HCT116 (cell line): ENCODE results near the gene RUFY2. TPM values are rescaled to one million over a fixed set of nuclear protein-coding genes. Genes with fewer than 3 reads are reported as not detected.

Experiments used
- ATAC-seq: fragments of 200-7000 bp; cut with Tn5 transposase; 2 replicates; pipeline ENCODE4 v1.9.1; 2020; ENCODE audit warnings: mild to moderate bottlenecking, moderate library complexity
- BruUV-seq: library from RNA; stranded (reverse); fragments of 400-500 nt; replicated peaks from 2 replicates; lab custom pipeline; 2021; lab: Mats Ljungman, UMichigan
- CTCF ChIA-PET: fragments of 300-600 bp; sonication (Branson Sonifier 250); formaldehyde crosslinking; loops from one replicate; lab custom pipeline; 2021; ENCODE audit warnings: antibody characterized with exemption; lab: Charles Lee
- POLR2A ChIA-PET: fragments of 300-600, 350-600 bp; sonication (Branson Sonifier 250); formaldehyde crosslinking; loops from one replicate; lab custom pipeline; 2021; ENCODE audit warnings: antibody characterized with exemption; lab: Charles Lee
- RAD21 ChIA-PET, 2 experiments: fragments of 300-600 bp; sonication (Branson Sonifier 250); formaldehyde crosslinking; loops; one replicate each; lab custom pipeline; 2023; ENCODE audit warnings: low total read pairs in 2 of 2; ENCODE audit not compliant: uncharacterized antibody in 2 of 2, unreplicated experiment in 2 of 2, low non-redundant PET in 1 of 2; lab: Charles Lee
- DNase-seq: peaks from one replicate; pipeline ENCODE4 v3.0.0-alpha.2; 2010; ENCODE audit warnings: low read depth, low spot score
- H2AFZ ChIP-seq: fragments of 200-600 bp; shearing (Covaris generic), sonication (generic); 2 replicates; pipeline ENCODE4 v1.6.1; 2017; ENCODE audit warnings: low read depth, mixed run types, mixed read lengths, antibody characterized with exemption, low read length; ENCODE audit not compliant: poor library complexity, severe bottlenecking
- H3K27ac ChIP-seq: 2 replicates; pipeline ENCODE4 v1.5.1; 2012; ENCODE audit warnings: low read depth, low read length
- H3K27me3 ChIP-seq: fragments of 200-600 bp; sonication (generic); 2 replicates; pipeline ENCODE4 v1.6.1; 2016; ENCODE audit warnings: mixed run types, low read length, mixed read lengths; ENCODE audit not compliant: insufficient read depth
- H3K36me3 ChIP-seq, 2 experiments: fragments of 200-500 bp in 1 of 2; fragments of 200-600 bp in 1 of 2; sonication (Bioruptor generic) in 1 of 2; sonication (generic) in 1 of 2; 2 replicates each; pipeline versions ENCODE4 v1.5.1 to v1.6.1; 2014 to 2016; ENCODE audit warnings: low read length in 2 of 2, inconsistent platforms in 1 of 2, mixed read lengths in 1 of 2, mixed run types in 1 of 2; ENCODE audit not compliant: insufficient read depth in 2 of 2, control insufficient read depth in 1 of 2
- H3K4me1 ChIP-seq, 2 experiments: fragments of 200-600 bp in 1 of 2; sonication (generic) in 1 of 2; 2 replicates each; pipeline versions ENCODE4 v1.5.1 to v1.6.1; 2012 to 2017; ENCODE audit warnings: low read length in 2 of 2, inconsistent platforms in 1 of 2, mild to moderate bottlenecking in 1 of 2, mixed read lengths in 1 of 2, mixed run types in 1 of 2, moderate library complexity in 1 of 2; ENCODE audit not compliant: insufficient read depth in 2 of 2, control insufficient read depth in 1 of 2
- H3K4me2 ChIP-seq: fragments of 200-600 bp; sonication (generic); 2 replicates; pipeline ENCODE4 v1.6.1; 2017; ENCODE audit warnings: mixed run types, low read length, mixed read lengths
- H3K4me3 ChIP-seq, 2 experiments: fragments of 200-600 bp in 1 of 2; sonication (generic) in 1 of 2; replicated peaks in 1 of 2; 2 replicates each; pipeline ENCODE4 v1.5.1; 2011 to 2016; ENCODE audit warnings: low read length in 2 of 2, control low read depth in 1 of 2, low read depth in 1 of 2, mild to moderate bottlenecking in 1 of 2, mixed read lengths in 1 of 2, mixed run types in 1 of 2
- H3K79me2 ChIP-seq: fragments of 200-600 bp; sonication (generic); 2 replicates; pipeline ENCODE4 v1.6.1; 2017; ENCODE audit warnings: mild to moderate bottlenecking, mixed run types, low read length, moderate library complexity, mixed read lengths; ENCODE audit not compliant: insufficient read depth
- H3K9ac ChIP-seq: fragments of 200-600 bp; sonication (generic); 2 replicates; pipeline ENCODE4 v1.6.1; 2016; ENCODE audit warnings: low read length, mixed read lengths
- H3K9me2 ChIP-seq: fragments of 200-600 bp; sonication (generic), shearing (Covaris generic); 2 replicates; pipeline ENCODE4 v1.6.1; 2017; ENCODE audit warnings: mixed run types, mild to moderate bottlenecking, moderate library complexity; ENCODE audit not compliant: insufficient read depth
- H3K9me3 ChIP-seq, 2 experiments: fragments of 200-500 bp in 1 of 2; fragments of 200-600 bp in 1 of 2; sonication (Bioruptor generic) in 1 of 2; sonication (generic) in 1 of 2; 2 replicates each; pipeline ENCODE4 v1.6.1; 2014 to 2017; ENCODE audit warnings: low read length in 2 of 2, mixed read lengths in 2 of 2, inconsistent platforms in 1 of 2, low read depth in 1 of 2, mild to moderate bottlenecking in 1 of 2, mixed run types in 1 of 2, moderate library complexity in 1 of 2; ENCODE audit not compliant: control insufficient read depth in 1 of 2, insufficient read depth in 1 of 2
- H4K20me1 ChIP-seq: fragments of 200-600 bp; sonication (generic), shearing (Covaris generic); 2 replicates; pipeline ENCODE4 v1.6.1; 2017; ENCODE audit warnings: mixed run types, mild to moderate bottlenecking, moderate library complexity; ENCODE audit not compliant: insufficient read depth
- CBX3 ChIP-seq: IDR thresholded peaks from 2 replicates; pipeline ENCODE4 v1.6.1; 2012; ENCODE audit warnings: low read depth
- CEBPB ChIP-seq: IDR thresholded peaks from 2 replicates; pipeline ENCODE4 v1.6.1; 2012; ENCODE audit warnings: low read depth
- EGR1 ChIP-seq: IDR thresholded peaks from 2 replicates; pipeline ENCODE4 v1.6.1; 2012; ENCODE audit warnings: low read depth
- ELF1 ChIP-seq: IDR thresholded peaks from 2 replicates; pipeline ENCODE4 v1.6.1; 2012; ENCODE audit warnings: low read depth, borderline replicate concordance
- EZH2 ChIP-seq: fragments of 200-600 bp; sonication (generic); IDR thresholded peaks from 2 replicates; pipeline ENCODE4 v1.6.1; 2017; ENCODE audit warnings: antibody characterized with exemption, mixed run types
- FOSL1 ChIP-seq: IDR thresholded peaks from 2 replicates; pipeline ENCODE4 v1.6.1; 2012; ENCODE audit warnings: low read depth
- JUND ChIP-seq: IDR thresholded peaks from 2 replicates; pipeline ENCODE4 v1.6.1; 2012
- MAX ChIP-seq: IDR thresholded peaks from 2 replicates; pipeline ENCODE4 v1.6.1; 2012
- POLR2A ChIP-seq: IDR thresholded peaks from 2 replicates; pipeline ENCODE4 v1.7.0; 2011; ENCODE audit warnings: borderline replicate concordance; ENCODE audit not compliant: insufficient read depth, insufficient read length; ENCODE audit errors: extremely low read depth
- SP1 ChIP-seq: IDR thresholded peaks from 2 replicates; pipeline ENCODE4 v1.6.1; 2012; ENCODE audit warnings: low read depth
- TCF7L2 ChIP-seq: IDR thresholded peaks from 2 replicates; pipeline ENCODE4 v1.7.0; 2011; ENCODE audit warnings: borderline replicate concordance, inconsistent platforms; ENCODE audit not compliant: insufficient read depth, insufficient read length; ENCODE audit errors: extremely low read depth
- ZBTB33 ChIP-seq: IDR thresholded peaks from 2 replicates; pipeline ENCODE4 v1.6.1; 2011; ENCODE audit warnings: mild to moderate bottlenecking, low read length, moderate library complexity; ENCODE audit not compliant: insufficient replicate concordance; ENCODE audit errors: extremely low read depth
- intact Hi-C: fragments of 100-400 bp; cut with micrococcal nuclease; formaldehyde crosslinking; loops from 2 replicates; pipeline ENCODE4 v1.10.0; 2022
- total RNA-seq: library from RNA; stranded (reverse); gene quantifications from one replicate; pipeline ENCODE4 v1.2.1, GENCODE V29; 2021; ENCODE audit not compliant: unreplicated experiment
- TF ChIP-seq, protein P1 (sequence below), 3 experiments: fragments of 200-600 bp in 1 of 3; sonication (generic) in 1 of 3; IDR thresholded peaks in 2 of 3; conservative IDR thresholded peaks in 1 of 3; 2 replicates each; pipeline ENCODE4 v1.5.1; 2012 to 2017; ENCODE audit warnings: low read depth in 2 of 3, low read length in 2 of 3, antibody characterized with exemption in 1 of 3, borderline replicate concordance in 1 of 3, control low read depth in 1 of 3, mild to moderate bottlenecking in 1 of 3, mixed read lengths in 1 of 3, mixed run types in 1 of 3, moderate library complexity in 1 of 3; ENCODE audit not compliant: insufficient read depth in 1 of 3

Gene RUFY2
- total RNA-seq, 1 experiment from 2014 or later, result 13.0 TPM

DNA sequence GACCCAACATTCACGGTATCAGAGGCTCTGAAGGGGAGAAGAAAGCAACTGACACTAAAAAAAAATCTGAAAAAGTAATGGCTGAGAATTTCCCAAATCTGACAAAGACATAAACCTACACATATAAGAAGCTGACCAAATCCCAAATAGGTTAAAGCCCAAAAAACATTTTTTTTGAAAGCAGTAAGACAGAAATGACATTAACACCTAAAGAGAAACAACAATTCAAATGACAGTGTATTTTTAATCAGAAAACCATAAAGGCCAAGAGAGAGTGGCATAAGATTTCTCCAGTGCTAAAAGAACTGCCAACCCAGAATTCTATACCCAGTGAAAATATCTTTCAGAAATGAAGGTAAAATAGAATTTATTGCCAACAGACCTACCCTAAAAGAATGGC lies 35.5 kb downstream of the RUFY2 start (continued):
- TF ChIP-seq, protein P1, sequence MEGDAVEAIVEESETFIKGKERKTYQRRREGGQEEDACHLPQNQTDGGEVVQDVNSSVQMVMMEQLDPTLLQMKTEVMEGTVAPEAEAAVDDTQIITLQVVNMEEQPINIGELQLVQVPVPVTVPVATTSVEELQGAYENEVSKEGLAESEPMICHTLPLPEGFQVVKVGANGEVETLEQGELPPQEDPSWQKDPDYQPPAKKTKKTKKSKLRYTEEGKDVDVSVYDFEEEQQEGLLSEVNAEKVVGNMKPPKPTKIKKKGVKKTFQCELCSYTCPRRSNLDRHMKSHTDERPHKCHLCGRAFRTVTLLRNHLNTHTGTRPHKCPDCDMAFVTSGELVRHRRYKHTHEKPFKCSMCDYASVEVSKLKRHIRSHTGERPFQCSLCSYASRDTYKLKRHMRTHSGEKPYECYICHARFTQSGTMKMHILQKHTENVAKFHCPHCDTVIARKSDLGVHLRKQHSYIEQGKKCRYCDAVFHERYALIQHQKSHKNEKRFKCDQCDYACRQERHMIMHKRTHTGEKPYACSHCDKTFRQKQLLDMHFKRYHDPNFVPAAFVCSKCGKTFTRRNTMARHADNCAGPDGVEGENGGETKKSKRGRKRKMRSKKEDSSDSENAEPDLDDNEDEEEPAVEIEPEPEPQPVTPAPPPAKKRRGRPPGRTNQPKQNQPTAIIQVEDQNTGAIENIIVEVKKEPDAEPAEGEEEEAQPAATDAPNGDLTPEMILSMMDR (IDR thresholded peaks at IDR 0.05 in 2 of 3, conservative IDR thresholded peaks at IDR 0.05 in 1 of 3; ENCODE audit: borderline replicate concordance in 1 of 3, insufficient read depth in 1 of 3, low read depth in 2 of 3, low read length in 2 of 3), result no peak
- no peak for TF ChIP-seq MAX
- no peak for TF ChIP-seq ELF1
- TF ChIP-seq EZH2, result no peak
- TF ChIP-seq TCF7L2, result no peak
- no peak for TF ChIP-seq POLR2A
- no peak for TF ChIP-seq JUND

GRCh38 chr10:68367121-68367520 lies 40.0 kb downstream of the RUFY2 start:
- DNase-seq, result no peak
- RAD21 ChIA-PET, result no interaction called here
- Histone ChIP-seq H3K9ac (no peak overlapping the region), H3K79me2 (no peaks in the 10 kb centered on the region), H3K4me3 (no peak overlapping the region), H3K4me1 (no peaks in the 10 kb centered on the region), H3K36me3 (peaks cover 2 to 9% of the 10 kb centered on the region in 2 experiments; a peak in 2 of 4 replicates), H3K27ac (no peak overlapping the region), H3K27me3 (no peaks in the 10 kb centered on the region), H3K4me2 (no peak overlapping the region), H2AFZ (no peak overlapping the region), H4K20me1 (no peaks in the 10 kb centered on the region), H3K9me3 (peaks cover 0 to 3% of the 10 kb centered on the region in 2 experiments; a peak in 1 of 4 replicates), H3K9me2 (no peaks in the 10 kb centered on the region)
- POLR2A ChIA-PET, result no interaction called here
- intact Hi-C loops, result loop anchor here (10.0 kb wide), 1 partner anchor 528 kb away; no protein-coding TSS in a partner anchor
- CTCF ChIA-PET, result no interaction called here
- TF ChIP-seq ELF1 (no peak), SP1 (no peak), ZBTB33 (no peak), POLR2A (no peak), FOSL1 (no peak), CEBPB (no peak), CBX3 (no peak), EGR1 (no peak)
- BruUV-seq, result no TSS peak
- no peak for ATAC-seq
